ENCODE measurements around the gene LIFR.

DNA sequence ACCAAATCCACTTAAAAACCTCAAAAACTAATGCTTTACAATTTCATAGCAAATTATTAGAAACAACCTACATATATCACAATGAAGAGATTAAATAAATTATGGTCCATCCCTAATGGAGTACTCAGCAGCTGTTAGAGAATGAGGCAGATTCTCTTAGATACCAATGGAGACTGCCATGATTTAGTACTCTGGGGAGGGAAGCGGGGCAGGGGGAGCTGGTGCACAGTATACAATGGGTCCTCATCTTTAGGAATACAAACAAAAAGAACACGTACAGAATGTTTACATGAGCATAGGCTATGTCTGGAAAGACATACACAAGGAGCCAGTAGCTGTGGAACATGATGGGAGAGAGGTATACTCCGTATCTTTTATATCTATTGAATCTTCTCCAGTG, 2.0 kb downstream of the LIFR start:
- TF ChIP-seq, protein P1, sequence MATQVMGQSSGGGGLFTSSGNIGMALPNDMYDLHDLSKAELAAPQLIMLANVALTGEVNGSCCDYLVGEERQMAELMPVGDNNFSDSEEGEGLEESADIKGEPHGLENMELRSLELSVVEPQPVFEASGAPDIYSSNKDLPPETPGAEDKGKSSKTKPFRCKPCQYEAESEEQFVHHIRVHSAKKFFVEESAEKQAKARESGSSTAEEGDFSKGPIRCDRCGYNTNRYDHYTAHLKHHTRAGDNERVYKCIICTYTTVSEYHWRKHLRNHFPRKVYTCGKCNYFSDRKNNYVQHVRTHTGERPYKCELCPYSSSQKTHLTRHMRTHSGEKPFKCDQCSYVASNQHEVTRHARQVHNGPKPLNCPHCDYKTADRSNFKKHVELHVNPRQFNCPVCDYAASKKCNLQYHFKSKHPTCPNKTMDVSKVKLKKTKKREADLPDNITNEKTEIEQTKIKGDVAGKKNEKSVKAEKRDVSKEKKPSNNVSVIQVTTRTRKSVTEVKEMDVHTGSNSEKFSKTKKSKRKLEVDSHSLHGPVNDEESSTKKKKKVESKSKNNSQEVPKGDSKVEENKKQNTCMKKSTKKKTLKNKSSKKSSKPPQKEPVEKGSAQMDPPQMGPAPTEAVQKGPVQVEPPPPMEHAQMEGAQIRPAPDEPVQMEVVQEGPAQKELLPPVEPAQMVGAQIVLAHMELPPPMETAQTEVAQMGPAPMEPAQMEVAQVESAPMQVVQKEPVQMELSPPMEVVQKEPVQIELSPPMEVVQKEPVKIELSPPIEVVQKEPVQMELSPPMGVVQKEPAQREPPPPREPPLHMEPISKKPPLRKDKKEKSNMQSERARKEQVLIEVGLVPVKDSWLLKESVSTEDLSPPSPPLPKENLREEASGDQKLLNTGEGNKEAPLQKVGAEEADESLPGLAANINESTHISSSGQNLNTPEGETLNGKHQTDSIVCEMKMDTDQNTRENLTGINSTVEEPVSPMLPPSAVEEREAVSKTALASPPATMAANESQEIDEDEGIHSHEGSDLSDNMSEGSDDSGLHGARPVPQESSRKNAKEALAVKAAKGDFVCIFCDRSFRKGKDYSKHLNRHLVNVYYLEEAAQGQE (IDR thresholded peaks at IDR 0.05; ENCODE audit: low read depth), result no peak
- TF ChIP-seq NFIC (IDR thresholded peaks at IDR 0.05) (no peak), TAF1 (IDR thresholded peaks at IDR 0.05; ENCODE audit: low read depth) (no peak), EP300 (IDR thresholded peaks at IDR 0.05; ENCODE audit: borderline replicate concordance) (no peak), TCF12 (IDR thresholded peaks at IDR 0.05; ENCODE audit: low read depth) (no peak), TEAD4 (IDR thresholded peaks at IDR 0.05) (no peak), RAD21 (IDR thresholded peaks at IDR 0.05; ENCODE audit: low read depth) (no peak), CEBPB (IDR thresholded peaks at IDR 0.05) (no peak)
- TF ChIP-seq, protein P2, sequence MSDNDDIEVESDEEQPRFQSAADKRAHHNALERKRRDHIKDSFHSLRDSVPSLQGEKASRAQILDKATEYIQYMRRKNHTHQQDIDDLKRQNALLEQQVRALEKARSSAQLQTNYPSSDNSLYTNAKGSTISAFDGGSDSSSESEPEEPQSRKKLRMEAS (IDR thresholded peaks at IDR 0.05), result no peak
